ELF-1 (cell line): Measurements from ENCODE around the gene ROPN1B.
"Not testable (repeated sequence)": the region's sequence is repeated elsewhere in the genome, so short reads cannot be mapped to it uniquely, and the experiment has no call there.

Experiments
- DNase-seq: peaks from one replicate; pipeline ENCODE4 v3.0.0-alpha.2; 2016; ENCODE audit warnings: low read depth, low spot score

ROPN1B gene

DNA sequence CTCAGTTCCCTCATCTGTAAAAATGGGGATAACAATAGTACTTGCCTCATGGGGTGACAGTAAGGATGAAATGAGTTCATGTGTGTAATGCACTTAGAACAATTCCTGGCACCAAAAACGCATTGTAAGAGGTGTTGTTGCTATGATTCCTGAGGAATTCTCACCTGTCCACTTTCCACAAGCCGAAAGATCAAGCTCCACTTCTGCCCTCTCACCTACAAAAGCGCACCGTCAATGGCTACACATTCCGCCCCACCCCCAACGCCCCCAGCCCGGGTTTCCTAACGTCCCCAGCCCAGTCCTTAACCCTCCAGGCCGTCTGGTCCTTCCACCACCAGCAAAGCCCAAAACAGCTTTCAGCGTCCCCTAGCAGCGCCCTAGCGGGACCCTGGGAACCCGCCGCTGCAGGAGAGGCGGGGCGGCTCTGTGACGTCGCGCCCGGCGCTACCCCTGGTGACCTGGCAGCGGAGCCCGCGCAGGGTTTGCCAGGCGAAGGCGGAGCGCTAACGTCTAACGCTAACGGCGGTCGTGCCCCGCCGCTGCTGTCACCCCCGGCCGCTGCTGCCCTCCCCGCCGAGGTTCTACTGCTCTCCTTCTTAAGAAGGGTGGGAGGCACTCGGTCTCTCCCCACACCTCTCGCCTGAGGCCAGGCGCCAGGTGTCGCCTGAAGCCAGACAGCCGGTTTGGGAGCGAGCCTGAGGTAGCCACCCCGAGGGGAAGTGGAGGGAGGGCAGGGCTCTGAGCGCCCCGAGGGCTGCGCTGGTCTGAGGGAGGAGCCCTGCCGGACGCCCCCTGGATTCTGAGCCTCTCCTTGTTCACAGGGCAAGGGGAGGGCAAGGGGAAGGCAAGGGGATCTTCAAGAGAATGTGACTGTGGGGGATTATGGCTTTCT lies at the start of gene ROPN1B:
TSS of gene ROPN1B (plus strand) at position 478 of the 892 bp plus-strand sequence. CDS start 2,877 bp downstream, outside the sequence.
- not testable (repeated sequence) for DNase-seq

DNA sequence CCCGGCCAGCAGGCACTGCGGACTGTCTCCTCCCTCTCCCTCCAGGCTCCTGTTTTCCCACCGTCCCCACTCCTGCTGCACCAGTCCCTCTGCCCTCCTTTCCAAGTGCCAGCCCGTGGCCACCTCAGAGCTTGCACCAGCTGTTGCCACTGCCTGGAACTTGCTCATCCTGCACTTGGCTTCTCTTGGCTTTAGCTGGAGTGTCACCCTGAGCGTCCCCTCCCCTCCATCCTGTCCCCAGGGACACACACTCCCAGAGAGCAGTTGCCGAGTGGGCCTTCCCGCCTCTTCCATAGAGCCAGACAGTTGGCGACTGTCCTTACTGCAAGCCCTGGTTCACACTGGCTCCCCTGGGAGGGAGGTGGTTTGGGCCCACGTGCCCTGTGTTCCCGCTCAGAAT lies 48.8 kb upstream of the ROPN1B start:
- DNase-seq = not testable (repeated sequence)

GRCh38 chr3:125920751-125921279 lies 48.2 kb upstream of the ROPN1B start:
- not testable (repeated sequence) for DNase-seq

- peak; percentile 83 for DNase-seq
These were observed 47.3 kb upstream of the ROPN1B start for GRCh38 chr3:125921712-125922111.

DNA sequence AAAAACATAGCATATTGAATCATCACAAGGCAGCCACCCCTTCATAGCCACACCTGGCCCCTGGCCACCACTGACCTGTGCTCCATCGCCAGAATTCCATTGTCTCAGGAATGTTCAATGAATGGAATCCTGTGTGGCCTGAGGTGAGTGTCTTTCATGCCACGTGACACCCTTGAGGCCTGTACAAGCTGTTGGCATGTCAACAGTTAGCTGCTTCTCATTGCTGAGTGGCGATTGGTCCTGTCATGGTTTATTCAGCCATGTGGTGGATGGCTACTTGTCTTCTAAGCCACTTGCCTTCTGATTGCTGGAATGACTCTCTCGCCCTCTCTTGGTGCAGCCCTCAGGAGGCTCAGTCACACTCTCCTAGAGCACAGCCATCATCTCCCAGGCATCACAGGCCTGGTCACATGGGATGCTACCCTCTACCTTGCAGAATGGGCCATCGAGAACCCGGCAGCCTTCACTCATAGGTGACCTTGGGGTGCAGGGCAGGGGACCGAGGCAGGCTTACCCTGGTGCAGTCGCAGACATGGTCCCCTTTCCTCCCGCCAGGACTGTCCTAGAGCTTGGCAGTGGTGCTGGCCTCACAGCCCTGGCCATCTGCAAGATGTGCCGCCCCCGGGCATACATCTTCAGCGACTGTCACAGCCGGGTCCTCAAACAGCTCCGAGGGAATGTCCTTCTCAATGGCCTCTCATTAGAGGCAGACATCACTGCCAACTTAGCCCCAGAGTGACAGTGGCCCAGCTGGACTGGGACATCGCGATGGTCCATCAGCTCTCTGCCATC lies 45.5 kb upstream of the ROPN1B start:
- DNase-seq = peak; percentile 45

DNA sequence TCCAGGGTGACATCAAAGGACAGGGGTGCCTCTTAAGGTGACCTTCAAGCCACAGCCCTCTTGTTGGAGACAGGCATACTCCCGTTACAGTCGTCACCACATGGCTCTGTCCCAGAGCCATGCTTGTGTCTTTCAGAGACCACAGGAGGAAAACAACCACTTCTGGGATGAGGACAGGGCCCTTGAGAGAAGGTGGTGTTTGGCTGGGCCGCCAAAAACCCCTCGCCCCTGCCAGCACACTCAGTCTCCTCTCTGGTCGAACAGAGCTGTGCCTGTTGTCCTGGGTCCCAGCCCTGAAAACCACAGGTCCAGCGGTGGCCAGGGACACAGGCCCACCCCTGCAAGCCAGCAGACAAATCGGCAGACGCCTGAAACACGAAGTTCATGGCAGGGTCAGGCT lies 44.7 kb upstream of the ROPN1B start:
- not testable (repeated sequence) for DNase-seq

DNA sequence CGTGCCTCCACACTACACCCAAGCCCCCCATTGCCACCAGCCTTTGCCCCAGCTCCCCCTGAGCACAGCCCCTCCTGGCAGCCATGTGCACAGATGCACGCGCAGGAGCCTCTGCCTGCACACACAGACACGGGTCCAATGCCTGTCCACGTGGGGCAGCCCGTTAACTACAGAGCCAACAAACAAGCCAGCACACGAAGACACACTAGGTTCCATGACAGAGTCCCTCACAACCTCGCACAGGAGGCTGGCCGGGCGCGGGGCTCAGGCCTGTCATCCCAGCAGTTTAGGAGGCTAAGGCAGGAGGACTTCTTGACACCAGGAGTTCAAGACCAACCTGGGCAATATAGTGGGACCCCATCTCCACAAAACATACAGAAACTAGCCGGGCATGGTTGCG lies 43.3 kb upstream of the ROPN1B start:
- DNase-seq = not testable (repeated sequence)

DNA sequence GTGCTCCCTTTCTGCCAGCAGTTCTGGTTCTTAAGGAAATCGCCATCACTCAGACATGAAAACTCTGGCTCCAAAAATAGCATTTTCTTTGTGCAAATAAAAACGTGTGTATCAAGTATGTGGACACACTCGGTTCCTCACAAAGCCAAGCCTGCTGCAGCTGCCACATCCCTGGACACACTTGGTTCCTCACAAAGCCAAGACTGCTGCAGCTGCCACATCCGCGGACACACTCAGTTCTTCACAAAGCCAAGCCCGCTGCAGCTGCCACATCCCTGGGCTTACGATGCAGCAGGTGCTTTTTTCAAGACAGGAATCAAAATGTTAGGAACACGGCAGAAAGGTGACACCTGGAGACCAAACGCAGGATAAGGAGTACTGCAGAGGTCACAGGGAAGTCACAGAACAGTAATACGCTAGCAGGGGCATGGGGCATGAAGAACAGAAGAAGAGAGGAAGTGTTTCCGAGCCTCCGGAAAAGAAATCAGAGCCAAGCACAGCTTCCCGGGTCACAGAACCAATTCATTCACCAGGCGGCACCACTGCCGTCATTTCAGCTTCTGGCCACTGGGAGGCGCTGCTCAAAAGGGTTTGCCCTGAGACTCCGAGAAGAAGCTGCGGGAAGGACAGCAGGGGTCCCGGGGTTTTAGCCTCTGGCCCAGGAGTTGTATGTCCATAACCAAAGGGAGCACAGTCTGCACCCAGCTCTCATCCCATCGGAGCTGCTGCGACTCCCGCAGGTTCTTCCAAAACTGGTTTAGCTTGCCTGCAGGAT lies 40.0 kb upstream of the ROPN1B start:
- peak; percentile 89 for DNase-seq

DNA sequence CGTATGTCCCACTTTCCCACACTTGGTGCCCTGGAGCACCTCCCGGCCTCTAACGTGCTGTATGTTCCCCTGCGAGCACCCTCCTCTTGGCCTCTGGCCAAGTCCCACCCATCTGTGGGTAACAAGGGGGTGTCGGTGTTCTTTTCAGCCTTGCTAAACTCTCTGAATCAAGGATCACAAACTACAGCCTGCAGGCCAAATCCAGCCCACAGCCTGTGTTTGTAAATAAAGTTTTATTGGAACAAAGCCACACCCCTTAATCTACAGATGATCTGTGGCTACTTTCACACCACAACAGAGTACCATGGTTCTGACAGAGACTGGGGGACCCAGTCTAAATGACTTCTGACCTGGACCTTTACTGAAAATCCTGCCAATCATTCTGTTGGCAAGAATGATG lies 39.2 kb upstream of the ROPN1B start:
- DNase-seq = not testable (repeated sequence)

GRCh38 chr3:125931355-125931880 lies 37.6 kb upstream of the ROPN1B start:
- DNase-seq = not testable (repeated sequence)

DNA sequence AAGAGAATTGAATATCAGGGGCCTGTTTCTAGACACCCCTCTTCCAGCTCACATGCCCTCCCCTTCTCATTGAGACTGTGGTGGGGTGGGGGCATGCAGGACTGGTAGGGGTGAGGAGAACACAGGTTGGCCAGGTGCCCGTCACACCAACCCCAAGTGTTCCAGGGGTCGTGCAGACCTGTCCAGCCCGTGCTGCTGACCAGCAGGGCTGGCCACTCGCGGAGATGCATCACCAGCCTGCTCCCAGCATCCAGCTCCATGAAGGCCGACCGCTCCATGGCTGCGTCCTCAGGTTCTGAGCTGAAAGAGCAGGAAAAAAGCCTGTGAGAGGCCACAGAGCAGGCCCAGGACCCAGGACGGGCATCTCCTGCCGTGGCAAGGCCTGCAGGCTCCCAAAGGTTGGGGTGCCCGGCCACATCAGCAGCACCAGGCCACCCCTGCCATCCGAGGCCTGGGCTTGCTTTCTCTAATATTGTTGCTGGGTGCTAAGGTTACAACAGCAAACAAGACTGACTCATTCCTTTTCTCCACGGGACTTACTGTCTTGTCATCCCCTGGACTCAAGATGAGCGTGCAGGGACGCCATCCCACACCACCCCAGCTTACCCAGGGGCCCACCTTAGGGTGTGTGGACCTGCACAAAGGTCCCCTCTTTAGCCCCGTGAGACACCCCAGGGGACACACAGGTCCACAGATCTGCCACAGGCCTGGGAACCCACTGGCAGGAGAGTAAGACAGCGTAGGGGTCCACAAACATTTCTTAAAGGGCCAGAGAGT lies 35.4 kb upstream of the ROPN1B start:
- not testable (repeated sequence) for DNase-seq

- not testable (repeated sequence) for DNase-seq
These were observed 33.6 kb upstream of the ROPN1B start for GRCh38 chr3:125935252-125935874.

DNA sequence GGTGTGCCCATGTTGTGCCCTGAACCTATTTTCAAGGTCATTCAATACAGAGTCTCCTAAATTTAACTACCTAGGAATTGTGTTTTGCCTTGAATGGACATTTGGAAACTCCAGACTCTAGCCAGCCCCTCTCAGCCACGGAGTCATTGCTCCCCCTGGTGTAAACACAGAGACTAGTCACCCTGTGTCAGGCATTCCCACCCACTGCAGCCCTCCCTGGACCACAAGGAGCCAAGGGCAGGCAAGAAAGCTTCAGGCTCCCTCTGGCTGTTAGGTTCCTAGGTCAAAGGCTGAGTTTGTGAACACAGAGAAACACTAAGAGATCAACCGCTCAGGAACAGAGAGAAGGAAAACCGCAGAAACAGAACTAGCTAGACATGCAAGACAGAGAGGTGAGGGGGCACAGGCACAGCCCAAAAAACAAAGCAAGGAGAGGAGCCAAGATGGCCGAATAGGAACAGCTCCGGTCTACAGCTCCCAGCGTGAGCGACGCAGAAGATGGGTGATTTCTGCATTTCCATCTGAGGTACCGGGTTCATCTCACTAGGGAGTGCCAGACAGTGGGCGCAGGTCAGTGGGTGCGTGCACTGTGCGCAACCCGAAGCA lies 32.7 kb upstream of the ROPN1B start:
- peak; percentile 67 for DNase-seq

DNA sequence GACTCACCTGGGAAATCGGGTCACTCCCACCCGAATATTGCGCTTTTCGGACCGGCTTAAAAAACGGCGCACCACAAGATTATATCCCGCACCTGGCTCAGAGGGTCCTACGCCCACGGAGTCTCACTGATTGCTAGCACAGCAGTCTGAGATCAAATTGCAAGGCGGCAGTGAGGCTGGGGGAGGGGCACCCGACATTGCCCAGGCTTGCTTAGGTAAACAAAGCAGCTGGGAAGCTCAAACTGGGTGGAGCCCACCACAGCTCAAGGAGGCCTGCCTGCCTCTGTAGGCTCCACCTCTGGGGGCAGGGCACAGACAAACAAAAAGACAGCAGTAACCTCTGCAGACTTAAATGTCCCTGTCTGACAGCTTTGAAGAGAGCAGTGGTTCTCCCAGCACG lies 32.1 kb upstream of the ROPN1B start:
- not testable (repeated sequence) for DNase-seq

- not testable (repeated sequence) for DNase-seq
These were observed 21.2 kb upstream of the ROPN1B start for GRCh38 chr3:125947806-125948205.

- DNase-seq = not testable (repeated sequence)
These were observed 20.1 kb upstream of the ROPN1B start for GRCh38 chr3:125948901-125949300.

DNA sequence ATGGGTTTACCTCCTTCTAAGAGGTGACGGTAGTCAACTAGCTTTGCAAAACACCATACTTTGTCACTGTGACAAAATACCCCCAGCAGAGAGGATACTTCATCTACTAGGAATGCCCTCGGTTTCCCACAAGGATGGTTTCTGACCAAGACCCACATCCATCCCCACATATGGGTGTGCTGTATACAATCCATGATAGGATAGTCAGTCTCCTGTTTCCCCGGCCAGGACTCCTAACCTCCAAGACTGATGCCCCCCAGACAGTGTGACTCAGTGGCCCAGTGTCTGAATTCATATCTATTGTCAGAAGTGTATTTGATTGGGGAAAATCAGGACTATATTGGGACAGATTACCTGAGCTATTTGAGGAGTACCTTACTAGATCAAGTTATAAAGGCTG lies 17.8 kb upstream of the ROPN1B start:
- DNase-seq = not testable (repeated sequence)

DNA sequence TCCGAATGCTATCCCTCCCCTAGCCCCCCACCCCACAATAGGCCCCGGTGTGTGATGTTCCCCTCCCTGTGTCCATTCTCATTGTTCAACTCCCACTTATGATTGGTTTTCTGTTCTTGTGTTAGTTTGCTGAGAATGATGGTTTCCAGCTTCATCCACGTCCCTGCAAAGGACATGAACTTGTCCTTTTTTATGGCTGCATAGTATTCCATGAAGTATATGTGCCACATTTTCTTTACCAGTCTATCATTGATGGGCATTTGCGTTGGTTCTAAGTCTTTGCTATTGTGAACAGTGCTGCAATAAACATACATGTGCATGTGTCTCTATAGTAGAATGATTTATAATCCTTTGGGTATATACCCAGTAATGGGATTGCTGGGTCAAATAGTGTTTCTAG lies 12.0 kb upstream of the ROPN1B start:
- not testable (repeated sequence) for DNase-seq
